HG02798 (cell line): ENCODE data around the gene XPOT.
"Not testable (repeated sequence)": the region's sequence is repeated elsewhere in the genome, so short reads cannot be mapped to it uniquely, and the experiment has no call there.

ENCODE experiments used
- ATAC-seq: cut with Tn5 transposase; IDR thresholded peaks from one replicate; pipeline ENCODE4 v1.9.1; 2021; ENCODE audit warnings: mild to moderate bottlenecking; ENCODE audit not compliant: unreplicated experiment, poor library complexity

XPOT gene, protein sequence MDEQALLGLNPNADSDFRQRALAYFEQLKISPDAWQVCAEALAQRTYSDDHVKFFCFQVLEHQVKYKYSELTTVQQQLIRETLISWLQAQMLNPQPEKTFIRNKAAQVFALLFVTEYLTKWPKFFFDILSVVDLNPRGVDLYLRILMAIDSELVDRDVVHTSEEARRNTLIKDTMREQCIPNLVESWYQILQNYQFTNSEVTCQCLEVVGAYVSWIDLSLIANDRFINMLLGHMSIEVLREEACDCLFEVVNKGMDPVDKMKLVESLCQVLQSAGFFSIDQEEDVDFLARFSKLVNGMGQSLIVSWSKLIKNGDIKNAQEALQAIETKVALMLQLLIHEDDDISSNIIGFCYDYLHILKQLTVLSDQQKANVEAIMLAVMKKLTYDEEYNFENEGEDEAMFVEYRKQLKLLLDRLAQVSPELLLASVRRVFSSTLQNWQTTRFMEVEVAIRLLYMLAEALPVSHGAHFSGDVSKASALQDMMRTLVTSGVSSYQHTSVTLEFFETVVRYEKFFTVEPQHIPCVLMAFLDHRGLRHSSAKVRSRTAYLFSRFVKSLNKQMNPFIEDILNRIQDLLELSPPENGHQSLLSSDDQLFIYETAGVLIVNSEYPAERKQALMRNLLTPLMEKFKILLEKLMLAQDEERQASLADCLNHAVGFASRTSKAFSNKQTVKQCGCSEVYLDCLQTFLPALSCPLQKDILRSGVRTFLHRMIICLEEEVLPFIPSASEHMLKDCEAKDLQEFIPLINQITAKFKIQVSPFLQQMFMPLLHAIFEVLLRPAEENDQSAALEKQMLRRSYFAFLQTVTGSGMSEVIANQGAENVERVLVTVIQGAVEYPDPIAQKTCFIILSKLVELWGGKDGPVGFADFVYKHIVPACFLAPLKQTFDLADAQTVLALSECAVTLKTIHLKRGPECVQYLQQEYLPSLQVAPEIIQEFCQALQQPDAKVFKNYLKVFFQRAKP

DNA sequence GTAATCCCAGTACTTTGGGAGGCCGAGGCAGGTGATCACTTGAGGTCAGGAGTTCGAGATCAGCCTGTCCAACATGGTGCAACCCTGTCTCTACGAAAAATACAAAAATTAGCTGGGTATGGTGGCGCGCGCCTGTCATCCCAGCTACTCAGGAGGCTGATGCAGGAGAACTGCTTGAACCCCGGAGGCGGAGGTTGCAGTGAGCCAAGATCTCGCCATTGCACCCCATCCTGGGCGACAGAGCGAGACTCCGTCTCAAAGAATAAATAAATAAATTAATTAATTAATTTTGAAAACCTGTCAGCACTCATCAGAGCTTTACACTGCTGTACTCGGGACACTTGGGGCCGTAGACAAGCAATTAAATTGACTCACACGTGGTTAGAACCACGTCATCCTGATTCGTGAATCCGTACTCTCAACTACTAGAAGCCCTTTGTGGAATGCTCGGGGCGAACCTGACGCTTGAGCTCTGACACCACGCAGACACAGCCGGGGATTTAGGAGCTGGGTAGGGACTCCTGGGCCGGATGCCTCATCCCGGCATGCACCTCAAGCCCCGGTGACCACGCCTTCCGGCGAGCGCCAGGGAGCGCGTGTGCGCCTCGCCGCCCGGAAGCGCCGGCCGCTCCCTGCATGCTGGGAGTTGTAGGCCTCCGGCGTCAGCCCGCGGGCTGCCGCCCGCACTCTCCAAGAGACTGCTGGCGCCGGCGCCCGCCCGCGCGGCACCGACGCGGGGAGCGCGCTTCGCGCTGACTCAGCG is at the start of gene XPOT:
Gene XPOT (plus strand): TSS at position 686 of the 763 bp plus-strand sequence. CDS start 5,644 bp downstream, outside the sequence.
- peak; percentile 96 for ATAC-seq

- ATAC-seq: not testable (repeated sequence)
These were observed 48.0 kb upstream of the XPOT start for GRCh38 chr12:64356209-64356608.

GRCh38 chr12:64361173-64361572 is 43.0 kb upstream of the XPOT start:
- not testable (repeated sequence) for ATAC-seq

DNA sequence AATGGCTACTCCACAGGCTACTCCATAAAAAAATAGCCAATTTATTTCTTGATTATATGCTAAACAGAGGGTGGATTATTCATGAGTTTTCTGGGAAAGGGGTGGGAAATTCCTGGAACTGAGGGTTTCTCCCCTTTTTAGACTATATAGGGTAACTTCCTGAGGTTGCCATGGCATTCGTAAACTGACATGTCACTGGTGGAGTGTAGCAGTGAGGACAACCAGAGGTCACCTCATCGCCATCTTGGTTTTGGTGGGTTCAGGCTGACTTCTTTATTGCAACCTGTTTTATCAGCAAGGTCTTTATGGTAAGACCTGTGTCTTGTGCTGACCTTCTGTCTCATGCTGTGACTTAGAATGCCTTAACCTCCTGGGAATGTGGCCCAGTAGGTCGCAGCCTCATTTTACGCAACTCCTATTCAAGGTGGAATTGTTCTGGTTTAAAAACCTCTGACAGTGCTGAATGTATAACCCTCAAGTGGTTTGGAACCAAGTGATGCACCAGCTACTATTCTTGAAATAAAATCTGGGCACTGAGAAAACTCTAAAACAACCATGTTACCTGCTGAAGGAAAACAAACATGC is 41.4 kb upstream of the XPOT start:
- ATAC-seq: no peak

GRCh38 chr12:64383675-64384074 is 20.5 kb upstream of the XPOT start:
- no peak for ATAC-seq

DNA sequence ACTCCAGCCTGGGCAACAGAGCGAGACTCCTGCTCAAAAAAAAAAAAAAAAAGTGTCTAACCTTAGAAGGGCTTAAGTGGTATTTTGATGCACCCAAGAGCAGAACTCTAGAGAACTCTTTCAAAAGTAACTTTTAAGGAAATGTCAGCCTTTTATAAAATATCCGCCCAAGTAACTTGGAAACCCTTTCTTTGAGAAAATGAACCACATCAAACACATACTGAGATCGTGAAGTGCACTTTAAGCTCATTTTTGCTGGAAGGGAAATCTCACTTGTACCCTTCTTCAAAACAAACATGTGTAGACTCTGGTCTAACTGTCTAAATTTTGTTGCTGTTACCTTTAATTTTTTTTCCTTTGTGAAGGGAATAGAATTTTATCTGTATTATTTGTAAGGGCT is 19.2 kb upstream of the XPOT start:
- no peak for ATAC-seq

DNA sequence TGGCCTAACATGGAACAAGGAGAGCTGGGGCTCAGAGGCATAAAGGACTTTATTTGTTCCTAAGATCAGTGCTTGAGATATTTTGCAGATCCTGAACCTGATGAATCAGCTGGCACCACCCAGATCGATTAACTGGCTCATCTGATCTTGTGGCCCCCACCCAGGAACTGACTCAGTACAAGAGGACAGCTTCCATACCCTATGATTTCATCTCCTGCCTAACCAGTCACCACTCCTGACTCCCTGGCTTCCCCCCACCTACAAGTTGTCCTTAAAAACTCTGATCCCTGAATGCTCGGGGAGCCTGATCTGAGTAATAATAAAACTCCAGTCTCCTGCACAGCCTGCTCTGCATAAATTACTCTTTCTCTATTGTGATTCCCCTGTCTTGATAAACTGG is 18.7 kb upstream of the XPOT start:
- no peak for ATAC-seq

GRCh38 chr12:64387197-64387816 is 16.9 kb upstream of the XPOT start:
- no peak for ATAC-seq

DNA sequence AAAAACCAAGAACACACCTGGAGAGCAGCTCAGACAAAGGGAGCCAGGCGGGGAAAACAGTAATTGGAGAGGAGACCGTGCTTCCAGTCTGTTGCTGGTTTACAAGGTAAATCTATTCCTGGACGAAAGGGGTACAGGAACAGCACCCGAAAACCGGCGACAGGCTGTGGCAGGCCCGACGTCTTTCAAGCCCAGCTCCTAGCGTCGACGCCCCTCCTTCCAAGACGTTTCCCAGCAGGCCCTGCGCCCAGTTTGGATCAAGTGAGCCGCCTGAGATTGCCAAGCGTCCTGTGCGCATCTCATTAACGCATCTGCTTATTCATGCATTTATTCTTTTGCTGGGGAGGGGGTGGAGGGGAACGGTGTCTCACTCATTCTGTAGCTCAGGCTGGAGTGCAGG is 15.0 kb upstream of the XPOT start:
- no peak for ATAC-seq

GRCh38 chr12:64390275-64390851 is 13.8 kb upstream of the XPOT start, which contains the start of gene C12orf56:
TSS of gene C12orf56 (minus strand) at chr12:64390758. CDS start at chr12:64390565, 193 bp downstream.
- ATAC-seq: no peak

DNA sequence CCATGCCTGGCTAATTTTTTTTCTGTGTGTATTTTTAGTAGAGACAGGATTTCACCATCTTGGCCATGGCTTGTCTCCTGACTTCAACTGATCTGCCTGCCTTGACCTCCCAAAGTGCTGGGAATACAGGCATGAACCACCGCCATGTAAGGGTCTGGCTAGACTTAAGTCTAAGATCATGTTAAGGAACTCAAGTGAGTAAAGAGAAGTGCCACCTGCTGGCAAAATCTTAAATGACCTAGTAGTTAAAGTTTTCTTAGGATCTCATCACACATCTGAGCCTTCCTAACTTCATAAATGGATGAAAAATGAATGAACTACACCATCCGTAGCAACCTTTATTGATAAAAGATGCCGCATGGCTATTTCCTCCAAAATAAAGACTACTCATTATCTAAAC is 12.0 kb upstream of the XPOT start:
- ATAC-seq: peak; percentile 59

GRCh38 chr12:64395739-64396138 is 8.5 kb upstream of the XPOT start:
- no peak for ATAC-seq

DNA sequence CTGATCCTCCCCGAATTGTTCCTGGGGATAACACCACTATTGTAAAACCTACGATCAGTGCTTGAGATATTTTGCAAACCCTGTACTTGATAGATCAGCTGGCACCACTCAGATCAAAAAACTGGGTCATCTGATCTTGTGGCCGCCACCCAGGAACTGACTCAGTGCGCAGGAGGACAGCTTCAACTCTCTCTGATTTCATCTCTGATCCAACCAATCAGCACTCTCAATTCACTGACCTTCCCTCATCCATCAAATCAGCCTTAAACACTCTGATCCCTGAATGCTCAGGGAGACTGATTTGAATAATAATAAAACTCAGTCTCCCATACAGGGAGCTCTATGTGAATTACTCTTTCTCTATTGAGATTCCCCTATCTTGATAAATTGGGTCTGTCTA is 4.2 kb upstream of the XPOT start:
- ATAC-seq: no peak

DNA sequence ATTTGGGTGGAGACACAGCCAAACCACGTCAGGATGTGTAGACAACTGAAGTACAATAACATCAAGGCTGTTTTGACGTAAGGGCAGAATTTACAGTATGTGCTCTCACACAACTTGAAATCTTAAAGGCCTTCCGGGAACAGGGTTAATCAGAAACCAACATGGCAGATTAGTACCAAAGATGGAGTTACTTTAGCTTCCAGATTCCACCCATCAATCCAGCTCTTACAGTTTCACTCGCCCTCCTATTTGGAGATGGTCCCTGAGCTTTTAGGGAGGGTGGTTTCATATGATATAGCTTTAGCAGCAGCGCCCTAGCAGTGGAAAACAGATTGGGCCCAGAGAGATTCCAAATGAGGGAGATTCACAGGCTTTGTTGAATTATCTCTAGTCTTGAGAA is 2.0 kb upstream of the XPOT start:
- no peak for ATAC-seq

DNA sequence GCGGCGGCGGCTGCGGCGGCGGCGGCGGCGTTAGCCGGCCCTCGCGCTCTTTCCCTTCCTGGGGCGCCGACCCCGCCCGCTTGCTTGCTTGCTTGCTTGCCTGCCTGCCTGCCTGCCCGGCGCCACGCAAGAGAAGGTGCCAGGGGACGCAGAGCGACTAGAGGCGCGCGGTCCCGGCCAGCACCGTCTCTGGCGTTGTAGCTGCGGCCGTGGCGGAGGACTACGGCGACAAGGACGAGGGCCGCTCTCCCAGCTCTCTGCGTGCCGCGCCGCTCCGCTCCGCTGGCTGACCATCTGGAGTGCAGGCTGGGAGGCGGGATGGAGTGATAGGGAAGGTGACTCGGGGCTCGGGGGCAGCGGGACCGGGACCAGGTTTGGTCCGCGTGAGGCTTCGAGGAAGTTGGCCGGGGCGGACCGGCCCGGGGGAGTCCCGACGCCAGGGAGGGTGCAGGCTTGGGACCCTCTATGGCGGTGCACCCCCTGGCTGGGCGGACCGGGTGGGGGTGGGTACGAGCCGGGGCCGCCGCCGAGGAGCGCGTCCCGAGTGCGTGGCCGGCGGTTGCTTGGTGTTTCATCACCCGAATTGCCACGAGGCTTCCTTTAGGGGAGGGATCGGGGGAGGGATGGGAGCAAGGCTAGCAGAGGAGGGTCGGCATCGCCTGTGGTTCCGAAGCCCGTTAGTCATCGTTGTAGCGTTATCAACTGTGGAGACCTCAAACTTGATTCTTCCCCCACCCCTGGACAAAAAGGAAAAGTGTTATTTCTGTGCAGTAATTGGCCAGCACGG is 471 bp downstream of the XPOT start:
- ATAC-seq: no peak

DNA sequence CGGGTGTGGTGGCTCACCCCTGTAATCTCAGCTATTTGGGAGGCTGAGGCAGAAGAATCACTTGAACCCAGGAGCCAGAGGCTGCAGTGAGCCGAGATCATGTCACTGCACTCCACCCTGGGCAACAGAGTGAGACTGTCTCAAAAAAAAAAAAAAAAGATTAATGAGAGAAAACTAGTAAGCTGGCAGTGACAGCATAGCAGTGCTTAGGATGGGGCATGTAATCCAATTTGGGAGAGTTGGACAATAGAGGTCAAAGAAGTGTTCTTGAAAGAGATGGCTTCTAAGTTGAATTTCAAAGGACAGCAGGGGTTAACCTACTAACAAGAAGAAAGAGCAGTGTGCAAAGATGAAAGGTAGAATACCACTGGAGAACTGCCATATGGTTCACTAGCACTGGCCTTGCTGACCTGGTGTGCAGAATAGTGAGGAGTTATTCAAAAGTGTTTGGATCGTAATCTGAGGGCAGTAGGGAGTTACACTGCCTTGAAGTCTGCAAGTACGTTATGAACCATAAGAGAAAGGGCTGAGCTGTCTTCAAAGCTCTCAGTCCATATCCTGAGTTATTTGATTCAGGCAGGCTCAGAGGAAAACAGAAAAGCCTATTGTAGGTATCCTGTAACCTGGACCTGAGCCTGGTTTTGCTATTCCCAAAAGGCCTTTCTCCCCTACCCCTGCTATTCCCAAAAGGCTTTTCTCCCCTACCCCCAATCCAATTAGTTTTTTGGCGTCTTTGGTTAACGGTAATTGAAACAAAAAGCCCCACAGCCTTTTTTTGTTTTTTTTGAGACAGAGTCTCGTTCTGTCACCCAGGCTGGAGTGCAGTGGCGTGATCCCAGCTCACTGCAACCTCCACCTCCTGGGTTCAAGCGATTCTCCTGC is 3.4 kb downstream of the XPOT start:
- ATAC-seq: no peak

DNA sequence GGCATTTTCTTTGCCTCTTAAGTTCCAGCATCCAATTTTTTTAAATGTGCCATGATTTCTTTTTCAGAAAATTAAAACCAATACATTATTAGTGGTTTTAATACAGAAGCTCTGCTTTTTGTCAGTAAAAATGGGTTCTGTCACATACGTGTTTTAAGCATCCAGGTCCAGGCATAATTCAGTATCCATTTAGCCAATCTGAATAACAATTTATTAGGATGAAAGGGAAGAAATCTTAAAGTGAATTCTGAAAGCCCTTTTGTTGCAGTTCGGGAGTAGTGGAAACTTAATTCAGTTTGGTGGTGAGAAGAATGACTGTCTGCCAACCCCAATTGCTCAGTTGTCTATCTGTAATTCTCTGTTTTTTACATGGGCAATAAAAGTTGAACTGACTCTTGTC is 7.2 kb downstream of the XPOT start:
- ATAC-seq: no peak

DNA sequence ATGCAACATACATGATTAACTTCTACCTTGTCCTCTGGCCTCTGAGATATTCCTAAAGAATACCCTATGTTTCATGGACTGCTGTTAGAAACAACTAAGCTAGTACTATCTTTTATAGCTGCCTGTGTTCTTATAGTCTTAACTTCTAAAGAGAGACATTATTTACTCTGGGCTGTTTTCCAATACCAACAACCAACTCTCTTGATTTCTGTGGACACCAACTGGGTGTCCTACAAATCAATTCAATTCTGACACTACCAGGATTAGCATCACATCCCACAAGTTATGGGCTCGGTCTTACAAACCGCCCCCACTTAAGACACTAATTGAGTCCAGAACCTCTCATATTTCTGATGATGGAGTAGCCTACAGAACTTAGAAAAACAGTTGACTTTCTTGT is 8.3 kb downstream of the XPOT start:
- ATAC-seq: no peak
